GM18951 (cell line): ENCODE measurements around the gene CPD.
"Not testable (repeated sequence)": the region's sequence is repeated elsewhere in the genome, so short reads cannot be mapped to it uniquely, and the experiment has no call there.

Experiments used
- POLR2A ChIP-seq: IDR thresholded peaks from 4 replicates; pipeline ENCODE4 v1.6.1; 2011; ENCODE audit warnings: mild to moderate bottlenecking; ENCODE audit not compliant: insufficient read length, insufficient read depth; ENCODE audit errors: extremely low read depth
- in situ Hi-C: fragments of 300-500 bp; cut with MboI; formaldehyde crosslinking; loops from one replicate; pipeline ENCODE4 v1.12.0; 2022; ENCODE audit warnings: low sequenced_read_pairs, mixed read lengths, inconsistent platforms; ENCODE audit not compliant: unreplicated experiment

The CPD gene

DNA sequence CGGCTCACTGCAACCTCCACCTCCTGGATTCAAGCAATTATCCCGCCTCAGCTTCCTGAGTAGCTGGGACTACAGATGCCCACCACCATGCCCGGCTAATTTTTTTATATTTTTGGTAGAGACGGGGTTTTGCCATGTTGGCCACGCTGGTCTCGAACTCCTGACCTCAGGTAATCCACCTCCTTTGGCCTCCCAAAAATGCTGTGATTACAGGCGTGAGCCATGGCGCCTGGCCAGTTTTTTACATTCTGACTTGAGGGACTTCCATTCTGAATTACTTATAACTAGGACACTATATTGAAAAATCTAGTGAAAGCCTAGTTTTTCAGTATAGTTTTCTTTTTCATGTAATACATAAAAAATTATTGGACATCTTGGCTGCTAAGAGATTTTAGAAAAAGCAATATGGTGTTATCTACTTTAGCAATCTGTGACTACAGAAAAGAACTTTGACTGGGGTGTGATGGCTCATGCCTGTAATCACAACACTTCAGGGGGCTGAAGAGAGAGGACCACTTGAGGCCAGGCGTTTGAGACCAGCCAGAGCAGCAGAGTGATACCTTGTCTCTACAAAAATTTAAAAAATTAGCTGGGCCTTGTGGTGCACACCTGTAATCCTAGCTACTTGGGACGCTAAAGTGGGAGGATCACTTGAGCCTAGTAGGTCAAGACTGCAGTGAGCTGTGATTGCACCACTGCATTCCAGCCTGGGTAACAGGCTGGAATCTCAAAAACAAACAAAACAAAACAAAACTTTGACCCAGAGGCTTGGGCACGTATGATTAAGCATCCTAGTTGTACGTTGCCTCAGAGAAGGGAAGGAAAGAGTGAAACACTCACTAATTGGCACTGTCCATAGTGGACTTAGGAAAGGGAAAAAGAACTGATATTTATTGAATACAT, 71.6 kb downstream of the CPD start:
- in situ Hi-C loops: loop anchor here (5.0 kb wide), 1 partner anchor 33 kb away; no protein-coding TSS in a partner anchor
- TF ChIP-seq POLR2A: no peak

DNA sequence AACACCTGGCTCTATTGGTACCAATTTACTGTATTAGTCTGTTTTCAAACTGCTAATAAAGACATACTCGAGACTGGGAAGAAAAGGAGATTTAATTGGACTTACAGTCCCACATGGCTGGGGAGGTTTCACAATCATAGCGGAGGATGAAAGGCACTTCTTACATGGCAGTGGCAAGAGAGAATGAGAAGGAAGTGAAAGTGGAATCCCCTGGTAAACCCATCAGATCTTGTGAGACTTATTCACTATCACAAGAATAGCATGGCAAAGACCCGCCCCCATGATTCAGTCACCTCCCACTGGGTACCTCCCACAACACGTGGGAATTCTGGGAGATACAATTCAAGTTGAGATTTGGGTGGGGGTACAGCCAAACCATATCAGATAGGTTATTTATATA, 75.9 kb downstream of the CPD start:
- in situ Hi-C loops: loop anchor here (5.0 kb wide), 1 partner anchor 37 kb away; no protein-coding TSS in a partner anchor
- TF ChIP-seq POLR2A: no peak

DNA sequence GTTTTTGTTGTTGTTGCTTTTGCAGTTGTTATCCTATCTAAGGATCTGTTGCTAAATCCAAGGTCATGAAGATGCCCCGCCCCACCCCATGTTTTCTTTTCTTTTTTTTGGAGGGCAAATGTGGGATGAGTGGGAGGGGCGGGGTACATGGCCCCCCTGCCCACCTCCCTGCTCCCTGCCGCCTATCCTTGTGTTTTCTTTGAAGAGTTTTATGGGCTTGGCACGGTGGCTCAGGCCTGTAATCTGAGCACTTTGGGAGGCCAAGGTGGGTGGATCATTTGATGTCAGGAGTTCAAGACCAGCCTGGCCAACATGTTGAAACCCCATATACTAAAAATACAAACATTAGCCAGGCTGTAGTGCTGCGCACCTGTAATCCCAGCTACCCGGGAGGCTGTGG, 79.6 kb downstream of the CPD start:
- no peak for TF ChIP-seq POLR2A
- in situ Hi-C loops: no loop called here

DNA sequence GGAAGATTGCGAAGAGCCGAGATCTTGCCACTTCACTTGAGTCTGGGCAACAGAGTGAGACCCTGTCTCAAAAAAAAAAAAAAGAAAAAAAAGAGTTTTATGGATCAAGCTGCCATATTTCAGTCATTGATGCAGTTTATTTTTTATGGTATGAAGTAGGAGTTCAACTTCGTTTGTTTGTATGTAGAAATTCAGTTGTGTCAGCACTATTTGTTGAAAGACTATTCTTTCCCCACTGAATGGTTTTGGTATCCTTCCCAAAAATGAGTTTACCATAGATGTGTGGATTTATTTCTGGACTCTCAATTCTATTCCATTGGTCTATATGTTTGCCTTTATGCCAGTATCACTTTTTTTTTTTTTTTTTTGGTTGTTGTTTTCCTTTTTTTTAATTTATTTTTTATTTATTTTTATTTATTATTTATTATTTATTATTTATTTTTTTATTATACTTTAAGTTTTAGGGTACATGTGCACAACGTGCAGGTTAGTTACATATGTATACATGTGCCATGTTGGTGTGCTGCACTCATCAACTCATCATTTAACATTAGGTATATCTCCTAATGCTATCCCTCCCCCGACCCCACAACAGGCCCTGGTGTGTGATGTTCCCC, 80.2 kb downstream of the CPD start:
- in situ Hi-C loops: not testable (repeated sequence)

DNA sequence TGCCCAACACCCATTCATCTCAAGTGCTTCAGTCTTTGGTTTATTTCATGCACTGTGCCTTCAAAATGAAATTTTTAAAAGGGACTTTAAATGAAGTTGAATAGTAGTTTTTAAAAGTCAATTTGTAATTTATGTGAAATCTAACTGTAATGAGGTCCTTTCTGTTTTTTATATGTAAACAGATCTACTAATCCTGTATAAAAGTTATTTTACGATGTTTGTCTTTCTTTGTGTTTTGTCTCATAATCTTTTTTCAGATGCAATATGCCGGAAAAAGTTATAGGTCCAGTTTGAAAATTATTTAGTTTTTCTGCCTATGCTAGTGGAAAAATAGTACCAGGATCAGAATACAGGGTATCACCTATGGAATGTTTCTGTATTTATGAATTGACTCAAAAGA, 89.7 kb downstream of the CPD start:
- in situ Hi-C loops: no loop called here

DNA sequence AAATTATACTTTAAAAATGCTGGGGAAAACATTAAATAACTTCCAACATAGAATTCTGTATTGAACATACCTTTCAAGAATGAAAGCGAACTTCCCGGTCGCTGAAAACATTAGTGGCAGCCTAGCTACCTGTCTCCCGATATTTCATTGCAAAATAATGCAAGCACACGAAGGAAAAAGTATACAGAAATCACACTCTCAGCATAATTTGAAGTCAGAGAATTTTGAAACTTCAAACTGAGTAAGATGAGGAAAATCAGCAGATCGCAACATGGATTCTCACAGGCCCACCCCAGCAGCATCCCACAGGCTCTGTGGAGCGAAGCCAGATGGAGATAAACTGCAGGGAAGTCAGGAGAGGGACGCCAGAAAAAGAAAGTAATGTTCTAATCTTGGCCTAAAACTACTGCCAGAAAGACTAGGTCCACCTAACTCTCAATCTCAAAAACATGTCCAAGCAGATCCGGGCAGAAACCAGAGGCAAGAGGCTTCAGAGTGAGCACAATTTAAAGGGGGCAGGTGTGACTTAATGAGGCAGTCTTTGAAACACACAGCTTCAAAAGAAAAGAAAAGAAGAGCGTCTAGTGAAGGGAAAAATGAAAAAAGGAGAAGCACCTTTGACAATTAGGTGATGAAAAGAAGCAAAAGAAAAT, 93.6 kb downstream of the CPD start:
- in situ Hi-C loops: no loop called here
- no peak for TF ChIP-seq POLR2A

More for the DNA sequence above, 89.7 kb downstream of the CPD start:
- TF ChIP-seq POLR2A: no peak

DNA sequence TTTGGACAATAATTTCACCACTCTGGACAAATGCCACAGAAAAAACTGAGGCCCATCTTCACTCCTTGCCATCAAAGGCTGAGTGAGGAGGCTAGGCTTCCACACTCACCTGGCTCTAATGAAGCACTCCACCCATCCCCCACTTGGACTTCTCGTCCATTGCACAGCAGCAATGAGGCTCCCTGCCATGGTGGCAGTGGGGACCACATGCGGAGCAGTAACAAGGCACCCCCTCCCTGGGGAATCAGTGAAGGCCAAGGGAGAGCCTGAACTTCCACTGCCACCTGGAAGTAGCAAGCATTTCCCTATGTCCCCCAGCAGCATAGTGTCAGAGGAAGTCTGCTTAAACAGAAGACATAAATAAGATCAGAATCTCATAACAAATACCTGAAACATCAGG, 96.5 kb downstream of the CPD start:
- in situ Hi-C loops: loop anchor here (25.0 kb wide), 1 partner anchor 237 kb away; no protein-coding TSS in a partner anchor
- no peak for TF ChIP-seq POLR2A

DNA sequence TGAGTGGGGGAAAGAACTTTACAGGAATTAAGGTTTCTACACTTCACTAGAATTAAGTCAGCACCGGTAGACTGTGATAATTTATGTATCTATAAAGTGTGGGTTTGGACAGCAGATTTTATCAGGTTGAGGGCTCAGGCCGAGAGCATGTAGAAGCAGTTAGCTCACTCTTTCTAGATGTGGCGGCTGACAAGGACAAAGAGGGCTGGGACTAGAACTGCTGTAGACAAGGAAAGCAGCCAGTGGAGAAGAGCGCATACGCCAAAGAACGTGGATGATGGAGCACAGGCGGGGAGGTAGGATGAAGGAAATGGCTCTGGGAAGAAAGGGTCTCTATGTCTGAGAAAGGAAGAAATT, 98.0 kb downstream of the CPD start:
- TF ChIP-seq POLR2A: no peak
- in situ Hi-C loops: loop anchor here (25.0 kb wide), 1 partner anchor 236 kb away; no protein-coding TSS in a partner anchor

DNA sequence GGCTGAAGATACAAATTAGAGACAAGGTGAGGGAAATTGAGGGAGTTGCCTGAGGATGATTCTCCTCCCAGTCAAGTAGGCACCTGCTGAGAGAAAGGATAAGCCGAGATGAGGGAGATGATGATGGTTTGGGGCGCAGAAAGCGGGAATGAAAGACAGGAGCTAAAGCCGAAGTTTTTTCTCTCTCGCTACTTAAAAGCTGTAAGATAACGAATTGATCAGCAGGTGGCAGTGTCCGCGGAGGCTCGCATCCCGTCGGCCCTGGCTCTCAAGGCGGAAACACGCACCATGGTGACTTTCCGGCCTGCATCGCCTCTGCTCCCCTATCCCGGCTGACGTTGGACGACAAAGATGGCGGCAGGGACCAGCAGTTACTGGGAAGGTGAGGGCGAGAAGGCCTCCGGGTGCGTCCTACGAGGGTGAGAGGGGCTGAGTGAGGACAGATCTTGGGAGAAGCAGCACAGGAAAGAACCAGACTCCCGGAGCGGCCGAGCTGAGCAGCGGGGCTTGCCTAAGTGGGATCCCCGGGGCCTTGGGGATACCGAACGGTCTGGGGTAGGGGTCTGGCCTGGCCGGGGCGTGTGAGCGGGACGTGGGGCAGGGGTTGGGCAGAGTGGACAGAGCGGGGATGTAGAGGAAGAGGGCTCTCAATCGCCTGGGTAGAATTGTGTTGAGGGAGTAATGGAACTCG, 98.5 kb downstream of the CPD start, which contains the start of gene GOSR1:
TSS of gene GOSR1 (plus strand) at position 326 of the 691 bp plus-strand sequence. CDS start at position 352, 26 bp downstream.
- TF ChIP-seq POLR2A: peak; percentile 92
- in situ Hi-C loops: loop anchor here (25.0 kb wide), 1 partner anchor 235 kb away; no protein-coding TSS in a partner anchor

DNA sequence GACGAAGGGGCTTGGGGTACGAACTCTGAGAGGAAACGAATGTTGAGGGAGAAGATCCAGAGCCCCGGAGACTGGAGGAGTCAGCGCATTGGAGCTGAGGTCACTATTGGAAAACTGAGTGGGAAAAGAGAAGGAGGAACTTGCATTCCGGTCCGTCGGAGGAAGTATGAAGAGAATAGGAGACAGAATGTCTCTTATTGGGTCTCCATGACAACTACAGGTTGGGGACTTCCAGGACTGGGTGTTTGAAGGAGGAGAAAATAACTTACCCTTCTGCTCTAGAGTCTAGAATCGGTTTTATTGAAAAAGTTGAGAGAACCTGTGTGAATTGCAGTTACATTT, 99.0 kb downstream of the CPD start:
- in situ Hi-C loops: loop anchor here (25.0 kb wide), 1 partner anchor 235 kb away; no protein-coding TSS in a partner anchor
- TF ChIP-seq POLR2A: no peak

DNA sequence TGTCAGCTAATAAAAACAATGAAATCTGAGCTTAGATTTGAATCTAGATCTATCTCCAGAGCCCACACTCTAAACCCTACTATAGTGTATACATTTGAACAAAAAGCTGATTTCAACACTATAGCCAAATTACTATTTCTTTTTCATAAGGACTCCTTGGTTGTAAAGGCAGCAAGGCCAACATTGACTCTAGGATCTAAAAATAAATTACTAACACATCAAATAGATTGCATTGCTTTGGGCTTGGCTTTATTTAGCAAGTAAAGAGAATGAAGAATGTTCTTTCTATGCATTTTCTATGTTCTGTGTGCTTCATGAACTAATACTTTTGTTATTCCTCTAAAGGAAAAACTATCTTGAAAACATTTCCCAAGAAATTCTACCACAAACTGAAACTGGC, 103.8 kb downstream of the CPD start:
- in situ Hi-C loops: loop anchor here (25.0 kb wide), 1 partner anchor 230 kb away; no protein-coding TSS in a partner anchor

DNA sequence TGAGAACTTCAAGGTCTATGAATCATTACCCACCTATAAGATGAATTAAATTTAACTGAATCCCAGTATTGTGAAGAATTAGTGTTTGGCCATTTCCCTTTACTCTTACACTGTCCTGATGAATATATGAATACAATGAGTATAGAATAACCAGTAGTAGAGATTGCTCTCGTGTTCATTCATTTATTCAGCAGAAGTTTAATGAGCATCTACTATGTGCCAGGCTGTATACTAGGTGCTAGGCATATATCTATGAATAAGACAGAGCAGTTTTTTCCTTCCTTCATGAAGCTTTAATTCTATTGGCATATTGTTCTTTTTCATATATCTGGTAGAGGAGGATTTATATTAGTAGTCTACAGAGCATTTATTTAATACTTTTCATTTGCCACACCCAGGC, 104.4 kb downstream of the CPD start:
- in situ Hi-C loops: loop anchor here (25.0 kb wide), 1 partner anchor 229 kb away; no protein-coding TSS in a partner anchor
- no peak for TF ChIP-seq POLR2A

More for the DNA sequence above, 103.8 kb downstream of the CPD start:
- TF ChIP-seq POLR2A: no peak

DNA sequence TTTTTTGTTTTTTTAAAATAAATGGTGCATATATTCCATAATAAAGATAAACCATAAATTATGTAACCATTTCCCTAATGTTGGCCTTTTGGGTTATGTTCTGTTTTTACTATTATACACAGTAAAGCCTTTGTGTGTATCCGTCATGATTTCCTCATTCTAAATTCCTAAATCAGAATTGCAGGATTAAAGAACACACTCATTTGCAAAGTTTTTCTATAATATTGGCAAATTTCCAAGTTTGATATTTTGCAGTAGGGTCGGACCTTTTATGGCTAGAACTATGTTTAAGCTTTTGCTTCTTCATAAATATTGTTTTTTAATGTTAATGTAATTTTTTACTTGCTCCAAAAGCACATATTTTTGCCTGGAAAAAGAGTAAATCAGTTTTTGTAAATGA, 115.1 kb downstream of the CPD start:
- no peak for TF ChIP-seq POLR2A
- in situ Hi-C loops: loop anchor here (25.0 kb wide), 1 partner anchor 219 kb away; no protein-coding TSS in a partner anchor

DNA sequence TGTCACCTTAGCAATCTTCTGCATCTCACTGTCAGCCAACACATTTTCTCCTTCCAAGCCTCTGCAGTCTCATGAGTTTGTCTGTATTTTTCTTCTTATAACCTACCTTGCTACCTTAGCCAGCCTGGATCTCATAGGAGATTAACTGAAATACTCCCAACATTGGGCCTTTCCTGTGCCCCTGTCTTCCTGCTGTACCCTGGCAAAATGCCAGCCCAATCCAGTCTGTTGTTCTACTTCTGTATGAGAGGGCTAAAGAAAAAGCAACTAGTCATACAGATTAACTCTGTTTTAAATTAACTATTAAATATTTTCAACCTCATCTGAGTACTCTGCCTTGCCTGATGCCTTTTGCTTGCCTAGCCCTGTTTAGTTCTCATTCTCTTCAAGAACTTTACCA, 116.9 kb downstream of the CPD start:
- TF ChIP-seq POLR2A: no peak
- in situ Hi-C loops: loop anchor here (25.0 kb wide), 1 partner anchor 217 kb away; no protein-coding TSS in a partner anchor
